Measurements from ENCODE around the gene FARS2.

DNA sequence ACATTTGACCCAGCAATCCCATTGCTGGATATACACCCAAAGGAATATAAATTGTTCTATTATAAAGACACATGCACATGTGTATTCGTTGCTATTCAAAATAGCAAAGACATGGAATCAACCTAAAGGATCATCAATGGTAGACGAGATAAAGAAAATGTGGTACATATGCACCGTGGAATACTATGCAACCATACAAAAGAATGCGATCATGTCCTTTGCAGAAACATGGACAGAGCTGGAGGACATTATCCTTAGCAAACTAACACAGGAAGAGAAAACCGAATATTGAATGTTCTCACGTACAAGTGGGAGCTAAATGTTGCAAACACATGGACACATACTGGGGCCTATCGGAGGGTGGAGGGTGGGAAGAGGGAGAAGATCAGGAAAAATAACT, 405.4 kb downstream of the FARS2 start:
- TF ChIP-seq EP300 (IDR thresholded peaks at IDR 0.05; ENCODE audit: low read depth), result no peak
- TF ChIP-seq, protein P1, sequence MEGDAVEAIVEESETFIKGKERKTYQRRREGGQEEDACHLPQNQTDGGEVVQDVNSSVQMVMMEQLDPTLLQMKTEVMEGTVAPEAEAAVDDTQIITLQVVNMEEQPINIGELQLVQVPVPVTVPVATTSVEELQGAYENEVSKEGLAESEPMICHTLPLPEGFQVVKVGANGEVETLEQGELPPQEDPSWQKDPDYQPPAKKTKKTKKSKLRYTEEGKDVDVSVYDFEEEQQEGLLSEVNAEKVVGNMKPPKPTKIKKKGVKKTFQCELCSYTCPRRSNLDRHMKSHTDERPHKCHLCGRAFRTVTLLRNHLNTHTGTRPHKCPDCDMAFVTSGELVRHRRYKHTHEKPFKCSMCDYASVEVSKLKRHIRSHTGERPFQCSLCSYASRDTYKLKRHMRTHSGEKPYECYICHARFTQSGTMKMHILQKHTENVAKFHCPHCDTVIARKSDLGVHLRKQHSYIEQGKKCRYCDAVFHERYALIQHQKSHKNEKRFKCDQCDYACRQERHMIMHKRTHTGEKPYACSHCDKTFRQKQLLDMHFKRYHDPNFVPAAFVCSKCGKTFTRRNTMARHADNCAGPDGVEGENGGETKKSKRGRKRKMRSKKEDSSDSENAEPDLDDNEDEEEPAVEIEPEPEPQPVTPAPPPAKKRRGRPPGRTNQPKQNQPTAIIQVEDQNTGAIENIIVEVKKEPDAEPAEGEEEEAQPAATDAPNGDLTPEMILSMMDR (IDR thresholded peaks at IDR 0.05), result no peak

All from transverse colon (tissue), 3 donors.